NCI-H2029 treated with DMSO at 0.1 percent for 48 hours (cell line): Measurements from ENCODE around the gene DTL.

Experiments used
- DNase-seq: peaks from one replicate; lab custom pipeline; 2025; lab: John Stamatoyannopoulos, UW

The DTL gene

DNA sequence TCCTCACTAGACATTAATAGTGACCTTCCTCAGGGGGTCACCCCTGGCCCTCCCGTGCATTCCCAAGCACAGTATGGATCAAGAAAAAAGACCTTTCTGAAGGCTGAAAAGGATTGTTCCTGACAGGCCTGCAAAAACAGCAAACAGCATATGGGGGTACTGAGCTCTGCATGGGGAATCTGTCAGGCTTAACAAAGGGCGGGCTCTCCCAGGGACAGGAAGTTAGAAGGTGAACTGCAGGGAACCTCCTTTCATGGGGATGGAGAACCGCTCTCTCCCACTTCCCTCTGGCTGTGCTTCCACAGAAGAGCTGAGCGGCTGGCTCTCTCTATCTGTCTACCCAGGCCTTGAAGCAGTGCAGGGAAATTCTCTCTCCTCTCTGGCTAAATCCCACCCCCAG is 91.7 kb downstream of the DTL start:
- DNase-seq = no peak

DNA sequence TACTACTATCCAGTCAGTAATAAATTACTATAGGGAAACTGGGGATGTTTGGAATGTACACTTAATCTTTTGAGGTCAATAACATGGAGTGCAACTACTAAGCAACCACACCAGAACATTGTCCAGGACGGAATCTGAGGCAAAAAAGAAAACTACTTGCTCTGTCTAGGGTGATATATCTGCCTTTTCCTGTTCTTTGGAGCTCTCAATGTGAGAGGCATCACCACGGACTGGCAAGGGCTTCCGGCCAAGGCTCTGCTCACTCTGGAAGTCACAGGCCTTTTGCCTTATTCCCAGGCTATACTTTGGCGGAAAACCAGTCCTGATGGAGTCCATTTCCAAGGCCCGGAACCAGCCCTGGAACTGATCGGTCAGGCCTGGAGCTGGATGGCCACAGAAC is 94.2 kb downstream of the DTL start:
- DNase-seq = no peak

DNA sequence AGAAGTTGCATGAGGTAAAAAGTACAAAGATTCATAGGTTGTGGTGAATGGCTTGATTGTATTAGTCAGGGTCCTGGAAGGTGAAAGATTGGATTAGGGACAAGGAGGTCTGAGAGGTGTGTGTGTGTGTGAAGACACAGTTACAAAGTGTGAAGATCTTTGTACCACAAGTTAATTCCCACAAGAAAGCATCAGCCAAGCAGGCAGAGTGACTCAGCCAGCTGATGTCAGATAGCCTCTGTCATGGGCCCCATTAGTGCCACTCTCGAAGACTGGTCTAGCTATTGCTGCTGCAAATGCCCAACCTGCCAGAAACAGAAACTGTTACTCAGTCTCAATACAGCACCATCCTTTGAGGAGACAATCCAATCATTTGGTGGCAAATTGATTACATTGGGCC is 96.5 kb downstream of the DTL start:
- DNase-seq = no peak

DNA sequence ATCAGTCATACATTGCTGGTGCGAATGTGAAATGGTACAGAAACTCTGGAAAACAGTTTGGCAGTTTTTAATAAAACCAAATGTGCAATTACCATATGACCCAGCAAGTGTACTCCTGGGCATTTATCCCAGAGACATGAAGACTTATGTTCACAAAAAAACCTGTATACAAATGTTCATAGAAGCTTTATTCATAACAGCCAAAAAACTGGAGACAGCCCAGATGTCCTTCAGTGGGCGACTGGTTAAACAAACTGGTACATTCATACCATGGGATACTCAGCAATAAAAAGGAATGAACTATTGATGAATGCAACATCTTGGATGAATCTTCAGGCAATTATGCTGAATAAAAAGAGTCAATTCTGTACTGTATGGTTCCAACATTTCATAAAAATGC is 97.8 kb downstream of the DTL start:
- no peak for DNase-seq

DNA sequence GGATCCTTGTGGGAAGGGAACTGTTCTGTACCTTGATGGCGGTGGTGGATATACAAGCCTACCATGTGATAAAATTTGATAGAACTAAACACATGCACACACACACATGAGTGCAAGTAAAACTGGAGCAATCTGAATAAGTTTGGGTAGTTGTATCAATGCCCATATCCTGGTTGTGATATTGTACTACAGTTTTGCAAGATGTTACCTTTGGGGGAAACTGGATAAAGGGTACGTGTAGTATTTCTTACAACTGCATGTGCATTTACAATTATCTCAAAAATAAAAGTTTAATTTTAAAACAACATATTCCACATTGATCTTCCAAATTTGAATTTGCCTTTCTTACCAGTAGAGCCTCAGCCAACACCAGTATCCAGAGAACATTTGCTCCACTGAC is 99.6 kb downstream of the DTL start:
- no peak for DNase-seq

DNA sequence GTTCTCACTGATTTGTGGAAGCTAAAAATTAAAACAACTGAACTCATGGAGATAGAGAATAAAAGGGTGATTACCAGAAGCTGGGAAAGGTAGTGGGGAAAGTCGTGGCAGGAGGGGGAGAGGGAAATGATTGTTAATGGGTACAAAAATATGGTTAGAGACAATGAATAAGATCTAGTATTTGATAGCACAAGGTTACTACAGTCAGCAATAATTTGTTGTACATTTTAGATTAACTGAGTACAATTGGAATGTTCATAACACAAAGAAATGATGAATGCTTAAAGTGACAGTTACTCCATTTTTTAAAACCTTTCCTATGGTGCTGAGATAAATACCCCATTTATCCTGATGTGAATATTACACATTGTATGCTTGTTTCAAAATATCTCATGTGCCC is 102.3 kb downstream of the DTL start:
- DNase-seq = no peak

DNA sequence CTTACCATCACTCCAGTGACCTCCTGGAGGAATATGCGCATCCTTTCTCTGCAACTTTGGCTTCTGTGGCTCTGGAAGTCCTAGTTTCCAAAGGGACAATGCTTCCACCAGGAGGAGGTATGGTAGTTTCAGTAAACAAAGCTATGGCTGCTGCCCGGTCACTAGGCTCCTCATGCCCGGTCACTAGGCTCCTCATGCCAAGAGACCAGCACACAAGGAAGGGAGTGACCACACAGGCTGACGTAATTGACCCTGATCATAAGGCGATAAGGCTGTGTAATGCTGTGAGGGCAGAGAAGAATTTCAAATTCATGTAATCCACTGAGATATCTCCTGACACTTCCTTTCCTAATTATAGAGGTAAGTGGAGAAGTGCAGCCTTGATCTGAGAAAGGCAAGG is 102.9 kb downstream of the DTL start:
- no peak for DNase-seq

DNA sequence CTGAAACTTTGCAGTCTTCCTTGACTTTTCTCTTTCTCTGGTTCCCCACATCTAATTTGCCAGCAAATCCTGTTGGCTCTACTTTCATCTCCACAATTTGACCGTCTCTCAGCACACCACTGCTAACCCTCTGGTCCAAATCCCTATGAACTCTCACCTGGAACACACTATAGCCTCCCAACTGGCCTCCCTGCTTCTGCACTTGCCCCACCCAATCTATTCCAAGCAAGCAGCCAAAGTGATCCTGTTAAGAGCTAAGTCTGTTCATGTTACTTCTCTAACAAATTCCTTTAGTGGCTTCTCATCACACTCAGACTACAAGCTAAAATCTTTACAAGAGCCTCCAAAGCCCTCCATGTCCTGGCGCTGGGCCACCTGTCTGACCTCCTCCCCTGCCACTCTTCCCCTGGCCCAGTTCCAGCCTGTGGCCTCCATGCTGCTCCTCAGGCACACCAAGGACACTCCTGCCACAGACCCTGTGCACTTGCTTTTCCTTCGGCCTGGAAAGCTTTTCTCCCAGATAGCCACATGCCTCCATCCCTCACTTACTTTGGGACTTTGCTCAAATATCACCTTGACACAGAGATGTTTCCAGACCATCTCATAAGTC is 104.1 kb downstream of the DTL start:
- DNase-seq = peak; percentile 57

DNA sequence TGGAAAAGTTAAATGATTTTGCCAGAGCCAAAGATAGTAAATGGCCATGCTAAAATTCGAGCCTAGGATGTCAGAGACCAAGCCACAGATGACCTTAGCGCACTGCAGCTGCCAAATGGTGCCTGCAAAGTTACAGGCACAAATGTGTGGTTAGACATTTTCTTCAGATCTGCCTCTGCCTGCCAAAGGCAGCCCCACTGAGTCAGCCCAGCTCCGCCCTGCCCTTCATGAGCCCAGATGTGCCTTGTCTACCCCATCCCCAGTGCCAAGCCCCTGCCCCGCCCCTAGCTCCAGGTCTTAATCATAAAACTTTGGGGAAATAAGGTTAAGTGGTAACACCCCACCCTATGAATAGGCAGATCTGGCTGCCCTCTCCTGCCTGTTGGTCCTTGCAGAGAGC is 105.9 kb downstream of the DTL start:
- DNase-seq = no peak

DNA sequence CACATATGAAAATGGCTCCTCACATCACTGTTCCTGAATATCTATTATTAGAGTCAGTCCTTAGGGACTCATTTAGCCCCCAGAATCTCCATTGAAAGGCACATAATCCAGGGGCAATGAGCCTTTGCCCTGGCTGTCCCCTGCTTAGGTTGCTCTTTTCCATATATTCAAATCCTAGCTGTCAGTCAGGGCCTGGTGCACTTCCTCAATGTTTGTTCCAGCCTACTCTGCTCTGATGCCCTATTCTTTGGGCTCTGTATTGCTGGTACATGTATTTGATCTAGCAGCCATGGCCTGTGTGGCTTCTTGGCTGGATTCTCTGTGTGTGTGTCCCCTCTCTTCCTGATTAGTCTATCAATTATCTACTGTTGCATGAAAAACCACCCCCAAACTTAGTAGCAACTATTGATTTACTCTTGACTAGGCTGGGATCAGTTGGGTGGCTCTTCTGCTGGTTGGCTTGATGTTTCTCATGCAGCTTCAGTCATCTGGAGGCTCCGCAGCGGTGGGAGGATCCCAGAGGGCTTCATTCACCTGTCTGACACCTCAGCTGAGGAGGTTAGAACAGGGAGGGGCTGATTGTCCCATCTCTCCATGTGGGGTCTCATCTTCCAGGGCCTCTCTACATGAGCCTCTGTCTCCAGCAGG is 107.5 kb downstream of the DTL start:
- DNase-seq = no peak

DNA sequence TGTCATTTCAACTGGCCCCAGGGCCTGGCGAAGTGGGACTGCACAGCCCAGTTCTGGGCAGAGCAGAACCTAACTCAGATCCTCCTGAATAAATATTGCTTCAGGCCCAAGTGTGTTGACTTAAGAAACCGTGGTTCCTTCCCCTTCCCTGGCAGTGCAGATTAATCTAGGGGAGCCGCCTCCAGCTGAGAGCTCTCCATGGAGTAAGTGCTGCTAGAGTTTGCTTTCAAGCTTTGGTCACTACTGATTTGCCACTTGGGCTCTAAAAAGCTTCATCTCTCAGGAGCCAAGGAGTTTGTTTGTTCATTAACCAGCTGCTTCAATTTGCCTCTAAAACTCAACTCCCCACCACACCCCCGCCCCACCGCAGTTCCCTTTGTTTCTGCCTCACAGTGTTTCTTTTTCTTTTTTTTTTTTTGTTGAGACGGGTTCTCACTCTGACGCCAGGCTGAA is 112.1 kb downstream of the DTL start:
- DNase-seq = peak; percentile 62

DNA sequence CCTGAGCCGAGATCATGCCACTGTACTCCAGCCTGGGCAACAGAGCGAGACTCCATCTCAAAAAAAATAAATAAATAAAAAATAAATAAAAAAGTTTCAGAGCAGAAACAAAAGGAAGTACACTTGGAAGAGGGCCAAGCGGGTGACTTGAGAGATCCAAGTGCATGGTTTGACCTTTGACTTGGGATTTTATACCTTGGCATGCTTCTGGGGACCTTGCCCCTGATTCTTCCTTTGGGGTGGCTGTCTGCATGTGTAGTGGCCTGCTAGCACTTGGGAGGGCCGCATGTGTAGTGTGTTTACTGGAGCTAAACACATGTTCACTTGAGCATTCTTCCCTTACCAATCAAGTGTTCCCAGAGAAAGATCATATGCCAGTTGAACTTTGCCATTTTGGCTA is 114.0 kb downstream of the DTL start:
- DNase-seq = no peak

DNA sequence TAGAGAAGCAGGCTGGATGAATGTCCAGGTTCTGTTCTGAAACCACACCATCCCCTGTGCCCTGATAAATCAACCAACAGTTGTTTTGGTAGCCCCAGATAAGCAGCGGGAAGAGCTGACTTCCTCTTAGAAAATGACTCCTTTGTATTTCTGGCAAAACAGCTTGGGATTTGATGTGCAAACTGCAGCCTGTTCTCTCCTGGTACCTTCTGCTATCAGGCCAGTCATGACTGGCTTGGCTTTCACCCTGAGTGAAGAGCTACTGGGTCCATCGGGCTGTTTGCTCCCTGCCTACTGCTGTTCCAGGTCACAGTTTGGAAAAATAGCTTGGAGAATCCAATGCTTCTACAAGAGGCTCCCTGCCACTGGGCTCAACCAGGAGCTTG is 116.8 kb downstream of the DTL start:
- DNase-seq = no peak

DNA sequence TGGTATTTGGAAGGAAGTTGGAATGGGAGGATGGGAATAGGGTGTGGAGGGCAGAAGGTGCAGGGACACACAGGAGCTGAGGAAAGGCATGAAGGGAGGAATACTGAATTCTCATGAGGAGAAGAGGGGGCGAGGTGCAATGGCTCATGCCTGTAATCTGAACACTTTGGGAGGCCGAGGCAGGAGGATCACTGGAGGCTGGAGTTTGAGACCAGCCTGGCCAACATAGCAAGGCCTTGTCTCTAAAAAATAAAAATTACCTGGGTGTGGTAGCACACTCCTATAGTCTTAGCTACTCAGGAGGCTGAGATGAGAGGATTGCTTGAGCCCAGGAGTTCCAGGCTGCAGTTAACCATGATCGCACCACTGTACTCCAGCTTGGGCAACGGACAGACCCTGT is 117.3 kb downstream of the DTL start:
- DNase-seq = no peak

DNA sequence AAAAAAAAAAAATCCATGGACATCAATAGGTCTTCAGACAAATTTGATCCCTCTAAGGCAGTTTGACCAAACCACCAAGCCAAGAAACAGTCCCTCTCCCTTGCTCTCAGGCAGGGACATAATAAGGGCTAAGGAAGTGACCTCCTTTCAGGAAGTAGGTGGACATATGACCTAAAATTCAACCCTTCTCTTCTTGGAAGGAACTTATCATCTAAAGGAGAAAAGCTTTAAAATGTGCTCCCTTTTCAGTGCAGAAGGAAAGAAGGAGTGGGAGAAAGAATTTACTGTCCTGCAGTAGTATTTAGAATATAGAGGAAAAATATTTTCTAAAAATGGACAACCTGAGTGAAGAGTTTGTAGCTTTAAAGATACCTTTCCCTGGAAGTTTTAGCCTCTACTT is 118.1 kb downstream of the DTL start:
- no peak for DNase-seq
